ENCODE measurements around the gene COLEC12. TPM values are rescaled to one million over a fixed set of nuclear protein-coding genes. Genes with fewer than 3 reads are reported as not detected.
A peak's percentile ranks its signal among the peaks of the same experiment; 100 is the strongest.

The COLEC12 gene
- total RNA-seq, 1 donor from 2014 or later, result 70.0 TPM

DNA sequence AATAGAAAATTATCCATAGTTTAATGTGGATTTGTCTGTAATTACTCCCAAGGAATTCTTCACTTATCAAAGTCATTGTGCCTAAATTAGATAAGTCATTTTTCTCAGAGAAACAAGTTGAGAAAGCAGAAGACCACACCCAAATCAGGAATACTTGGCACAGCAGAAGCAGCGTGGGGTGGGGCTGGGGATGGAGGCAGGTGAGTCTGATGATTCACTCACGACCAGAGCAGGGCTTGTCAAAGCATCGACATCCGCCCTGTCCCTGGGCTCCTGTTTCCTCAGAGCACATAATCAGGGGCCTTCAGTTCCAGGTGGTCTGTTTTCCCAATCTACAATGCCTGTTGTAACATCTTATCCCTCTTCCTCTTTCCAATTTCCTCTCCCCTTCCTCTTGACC is 31.5 kb upstream of the COLEC12 start:
- no peak for DNase-seq (ENCODE audit: low spot score in 2 of 2, unreplicated experiment in 2 of 2)
- Mint-ChIP-seq H3K36me3 (no peaks in the 10 kb centered on the region), H3K9me3 (no peaks in the 10 kb centered on the region), H3K27ac (peak overlapping the region; percentile 8), H3K27me3 (ENCODE audit: low read depth) (no peaks in the 10 kb centered on the region), H3K4me1 (peaks cover 25% of the 10 kb centered on the region), H3K4me3 (no peak overlapping the region)
- TF ChIP-seq, protein P1, sequence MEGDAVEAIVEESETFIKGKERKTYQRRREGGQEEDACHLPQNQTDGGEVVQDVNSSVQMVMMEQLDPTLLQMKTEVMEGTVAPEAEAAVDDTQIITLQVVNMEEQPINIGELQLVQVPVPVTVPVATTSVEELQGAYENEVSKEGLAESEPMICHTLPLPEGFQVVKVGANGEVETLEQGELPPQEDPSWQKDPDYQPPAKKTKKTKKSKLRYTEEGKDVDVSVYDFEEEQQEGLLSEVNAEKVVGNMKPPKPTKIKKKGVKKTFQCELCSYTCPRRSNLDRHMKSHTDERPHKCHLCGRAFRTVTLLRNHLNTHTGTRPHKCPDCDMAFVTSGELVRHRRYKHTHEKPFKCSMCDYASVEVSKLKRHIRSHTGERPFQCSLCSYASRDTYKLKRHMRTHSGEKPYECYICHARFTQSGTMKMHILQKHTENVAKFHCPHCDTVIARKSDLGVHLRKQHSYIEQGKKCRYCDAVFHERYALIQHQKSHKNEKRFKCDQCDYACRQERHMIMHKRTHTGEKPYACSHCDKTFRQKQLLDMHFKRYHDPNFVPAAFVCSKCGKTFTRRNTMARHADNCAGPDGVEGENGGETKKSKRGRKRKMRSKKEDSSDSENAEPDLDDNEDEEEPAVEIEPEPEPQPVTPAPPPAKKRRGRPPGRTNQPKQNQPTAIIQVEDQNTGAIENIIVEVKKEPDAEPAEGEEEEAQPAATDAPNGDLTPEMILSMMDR (IDR thresholded peaks at IDR 0.05; ENCODE audit: unreplicated experiment), result no peak

DNA sequence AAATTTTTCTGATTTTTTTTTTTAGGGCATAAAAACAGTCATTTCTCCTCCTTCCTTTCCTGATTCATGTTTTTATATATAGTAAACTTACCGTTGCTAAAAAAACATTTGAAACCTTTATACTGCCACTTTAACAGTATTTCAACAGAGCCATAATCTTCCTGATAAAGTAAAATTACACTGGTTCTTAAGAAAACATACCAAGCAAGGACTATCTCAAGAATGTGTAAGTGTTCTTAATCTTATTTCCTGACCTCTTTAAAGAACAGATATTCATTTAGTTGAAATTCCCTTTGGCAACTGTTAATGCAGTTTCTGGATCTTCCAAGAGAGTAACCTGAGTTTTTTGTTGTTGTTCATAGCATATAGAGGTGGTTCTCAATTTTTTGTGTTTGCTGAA is 26.6 kb upstream of the COLEC12 start:
- no peak for DNase-seq (ENCODE audit: low spot score in 2 of 2, unreplicated experiment in 2 of 2)
- Mint-ChIP-seq H3K36me3 (no peaks in the 10 kb centered on the region), H3K4me3 (no peak overlapping the region), H3K27ac (peak overlapping the region; percentile 92), H3K4me1 (peaks cover 48% of the 10 kb centered on the region), H3K9me3 (no peaks in the 10 kb centered on the region), H3K27me3 (ENCODE audit: low read depth) (no peaks in the 10 kb centered on the region)
- TF ChIP-seq, protein P1 (IDR thresholded peaks at IDR 0.05; ENCODE audit: unreplicated experiment), result no peak

DNA sequence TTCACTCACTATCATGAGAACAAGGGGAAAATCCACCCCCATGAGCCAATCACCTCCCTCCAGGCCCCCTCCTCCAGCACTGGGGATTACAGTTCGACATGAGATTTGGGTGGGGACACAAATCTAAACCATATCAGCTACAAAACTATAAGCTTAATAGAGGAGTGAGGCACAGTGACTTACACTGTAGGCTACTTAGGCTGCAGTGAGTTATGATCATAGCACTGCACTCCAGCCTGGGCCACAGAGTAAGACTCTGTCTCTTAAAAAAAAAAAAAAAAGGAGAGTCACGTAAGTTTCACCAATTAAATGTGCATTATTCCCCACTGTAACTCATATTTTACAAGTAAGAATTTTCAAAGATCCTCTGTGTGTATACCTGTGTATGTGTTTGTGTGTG is 26.2 kb upstream of the COLEC12 start:
- TF ChIP-seq, protein P1 (IDR thresholded peaks at IDR 0.05; ENCODE audit: unreplicated experiment), result no peak
- Mint-ChIP-seq H3K4me3 (no peak overlapping the region), H3K4me1 (peaks cover 46% of the 10 kb centered on the region), H3K9me3 (no peaks in the 10 kb centered on the region), H3K27me3 (ENCODE audit: low read depth) (no peaks in the 10 kb centered on the region), H3K36me3 (no peaks in the 10 kb centered on the region), H3K27ac (peak overlapping the region; percentile 92)
- no peak for DNase-seq (ENCODE audit: low spot score in 2 of 2, unreplicated experiment in 2 of 2)

DNA sequence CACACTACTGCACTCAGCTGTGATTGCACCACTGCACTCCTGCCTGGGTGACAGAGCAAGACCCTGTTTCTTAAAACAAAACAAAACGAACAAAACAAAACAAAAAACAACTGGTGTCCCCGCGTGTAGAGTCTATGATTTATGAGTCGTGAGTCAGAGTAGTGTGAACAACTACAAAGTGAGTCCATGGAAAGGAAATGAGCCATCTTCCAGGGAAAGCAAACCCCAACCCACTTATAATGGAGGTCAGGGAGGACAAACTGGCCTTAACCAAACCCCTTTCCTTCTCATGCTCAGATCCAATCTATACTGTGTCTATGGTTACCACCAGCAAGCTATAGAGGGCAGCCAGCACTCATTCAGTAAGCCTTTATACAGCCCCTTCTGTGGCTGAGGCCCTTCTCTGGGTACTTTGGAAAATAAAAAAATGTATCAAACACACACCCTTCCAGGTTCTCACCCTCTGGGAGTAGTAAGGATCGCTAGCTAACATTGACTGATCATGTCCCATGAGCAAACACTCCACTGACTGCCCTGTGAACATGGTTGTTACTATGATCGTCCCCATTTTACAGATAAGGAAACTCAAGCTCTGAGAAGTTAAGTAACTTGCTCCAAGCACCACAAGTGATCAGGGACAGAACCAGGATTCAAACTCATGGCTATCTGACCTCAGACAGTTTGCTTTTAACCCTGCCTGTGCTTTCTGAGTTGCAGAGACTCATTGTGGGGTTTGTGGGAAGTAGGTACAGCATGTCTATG is 24.7 kb upstream of the COLEC12 start:
- peak overlapping the region; percentile 92 for H3K27ac Mint-ChIP-seq
- DNase-seq (ENCODE audit: low spot score in 2 of 2, unreplicated experiment in 2 of 2), result no peak

DNA sequence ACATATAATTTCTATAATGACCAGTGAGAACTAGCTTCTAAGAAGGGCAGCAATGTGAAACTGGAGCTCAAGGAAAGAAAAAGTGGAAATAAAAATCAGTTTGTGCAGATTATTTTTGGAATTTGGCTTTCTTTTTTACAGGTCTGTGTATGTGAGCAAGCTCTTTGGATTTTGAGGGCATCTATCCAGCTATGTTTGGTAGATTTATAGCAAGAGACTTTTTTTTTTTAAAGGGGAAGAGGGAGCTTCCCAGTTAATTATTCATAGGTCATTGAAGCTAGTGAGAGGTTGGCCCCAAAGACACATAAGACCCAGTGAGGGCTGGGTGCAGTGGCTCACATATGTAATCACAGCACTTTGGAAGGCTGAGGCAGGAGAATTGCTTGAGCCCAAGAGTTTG is 24.0 kb upstream of the COLEC12 start:
- no peak for DNase-seq (ENCODE audit: low spot score in 2 of 2, unreplicated experiment in 2 of 2)
- no peak overlapping the region for H3K4me3 Mint-ChIP-seq
- H3K27me3 Mint-ChIP-seq (ENCODE audit: low read depth), result no peaks in the 10 kb centered on the region
- H3K4me1 Mint-ChIP-seq, result peaks cover 56% of the 10 kb centered on the region
- H3K36me3 Mint-ChIP-seq, result no peaks in the 10 kb centered on the region
- TF ChIP-seq, protein P1 (IDR thresholded peaks at IDR 0.05; ENCODE audit: unreplicated experiment), result no peak
- H3K9me3 Mint-ChIP-seq, result no peaks in the 10 kb centered on the region
- H3K27ac Mint-ChIP-seq, result peak overlapping the region; percentile 92

More for the DNA sequence above, 24.7 kb upstream of the COLEC12 start:
- peaks cover 52% of the 10 kb centered on the region for H3K4me1 Mint-ChIP-seq
- H3K9me3 Mint-ChIP-seq, result no peaks in the 10 kb centered on the region
- H3K4me3 Mint-ChIP-seq, result no peak overlapping the region
- H3K36me3 Mint-ChIP-seq, result no peaks in the 10 kb centered on the region
- TF ChIP-seq, protein P1 (IDR thresholded peaks at IDR 0.05; ENCODE audit: unreplicated experiment), result no peak
- H3K27me3 Mint-ChIP-seq (ENCODE audit: low read depth), result no peaks in the 10 kb centered on the region

Data from mesothelial cell of epicardium (in vitro differentiated cells).